Keratinocyte (primary cell): Measurements from ENCODE around the gene TSC22D3. TPM values are rescaled to one million over a fixed set of nuclear protein-coding genes. Genes with fewer than 3 reads are reported as not detected.

Experiments used
- DNase-seq: peaks from one replicate; pipeline ENCODE4 v3.0.0-alpha.2; 2011; ENCODE audit warnings: low read depth, missing footprints, low spot score
- FAIRE-seq: peaks from 2 replicates; lab custom pipeline; 2011; peaks lifted over from hg19 to GRCh38; lab: Jason Lieb, UNC
- H2AFZ ChIP-seq: 2 replicates; pipeline ENCODE4 v1.6.0; 2012; ENCODE audit warnings: low read length, control low read depth, inconsistent platforms; ENCODE audit not compliant: control insufficient read depth
- H3K27ac ChIP-seq: 2 replicates; pipeline ENCODE4 v1.5.1; 2011; ENCODE audit warnings: low read length; ENCODE audit not compliant: control insufficient read depth, insufficient read depth
- H3K27me3 ChIP-seq: 3 replicates; pipeline ENCODE4 v1.6.0; 2011; ENCODE audit warnings: low read length; ENCODE audit not compliant: control insufficient read depth, insufficient read depth; ENCODE audit errors: extremely low read depth
- H3K36me3 ChIP-seq, 2 experiments: 2 replicates in 1 of 2; 3 replicates in 1 of 2; pipeline ENCODE4 v1.5.1; 2011; ENCODE audit warnings: low read length in 2 of 2, mild to moderate bottlenecking in 1 of 2; ENCODE audit not compliant: control insufficient read depth in 2 of 2, insufficient read depth in 2 of 2; ENCODE audit errors: extremely low read depth in 1 of 2
- H3K4me1 ChIP-seq: 3 replicates; pipeline ENCODE4 v1.5.1; 2011; ENCODE audit warnings: low read length; ENCODE audit not compliant: control insufficient read depth, insufficient read depth; ENCODE audit errors: extremely low read depth
- H3K4me2 ChIP-seq: 3 replicates; pipeline ENCODE4 v1.6.0; 2011; ENCODE audit warnings: low read depth, low read length; ENCODE audit not compliant: control insufficient read depth, insufficient read depth; ENCODE audit errors: extremely low read depth
- H3K4me3 ChIP-seq, 3 experiments: fragments of 200-600 bp in 1 of 3; sonication (generic) in 1 of 3; 2 replicates in 2 of 3; 3 replicates in 1 of 3; pipeline ENCODE4 v1.5.1; 2011 to 2016; ENCODE audit warnings: low read length in 3 of 3, mild to moderate bottlenecking in 3 of 3, control low read depth in 2 of 3, inconsistent platforms in 1 of 3, low read depth in 1 of 3, mixed read lengths in 1 of 3, mixed run types in 1 of 3, moderate library complexity in 1 of 3; ENCODE audit not compliant: control insufficient read depth in 2 of 3, insufficient read depth in 2 of 3; ENCODE audit errors: extremely low read depth in 1 of 3
- H3K79me2 ChIP-seq: 2 replicates; pipeline ENCODE4 v1.6.0; 2012; ENCODE audit warnings: low read length; ENCODE audit not compliant: control insufficient read depth, insufficient read depth
- H3K9ac ChIP-seq: 3 replicates; pipeline ENCODE4 v1.6.0; 2011; ENCODE audit warnings: low read length; ENCODE audit not compliant: control insufficient read depth, insufficient read depth; ENCODE audit errors: extremely low read depth
- H3K9me1 ChIP-seq: 3 replicates; pipeline ENCODE4 v1.6.0; 2011; ENCODE audit warnings: low read length; ENCODE audit not compliant: control insufficient read depth, insufficient read depth; ENCODE audit errors: extremely low read depth
- H3K9me3 ChIP-seq: 2 replicates; pipeline ENCODE4 v1.5.1; 2012; ENCODE audit warnings: low read depth, low read length; ENCODE audit not compliant: control insufficient read depth
- H4K20me1 ChIP-seq: 3 replicates; pipeline ENCODE4 v1.6.0; 2011; ENCODE audit warnings: low read length; ENCODE audit not compliant: control insufficient read depth, insufficient read depth; ENCODE audit errors: extremely low read depth
- CTCF ChIP-seq, 3 experiments: IDR thresholded peaks in 1 of 3; conservative IDR thresholded peaks in 1 of 3; optimal IDR thresholded peaks in 1 of 3; 2 replicates in 2 of 3; 3 replicates in 1 of 3; pipeline versions ENCODE3 to v1.5.1; 2011; ENCODE audit warnings: low read length in 3 of 3, mild to moderate bottlenecking in 3 of 3, moderate library complexity in 2 of 3, control low read depth in 1 of 3, inconsistent platforms in 1 of 3; ENCODE audit not compliant: insufficient read depth in 2 of 3; ENCODE audit errors: extremely low read depth in 1 of 3
- EZH2 ChIP-seq: IDR thresholded peaks from one replicate; pipeline ENCODE4 v1.6.1; 2012; ENCODE audit warnings: inconsistent platforms, mild to moderate bottlenecking, low read length, moderate library complexity
- dilution Hi-C: fragments of 300-500 bp; cut with MboI; formaldehyde crosslinking; loops from one replicate; pipeline ENCODE4 v1.7.0; 2020; ENCODE audit warnings: low sequenced_read_pairs; ENCODE audit not compliant: extremely low pct_ligation_motif_present
- polyA plus RNA-seq, 5 experiments: library from polyadenylated mRNA; depleted of rRNA in 3 of 5; stranded (reverse) in 3 of 5; stranded (forward) in 1 of 5; unstranded in 1 of 5; fragments of >200 nt; gene quantifications; 1 replicate in 1 of 5; 2 replicates in 3 of 5; 3 replicates in 1 of 5; pipeline versions ENCODE4 v1.2.1 to v1.2.3, GENCODE V29; 2011 to 2012; ENCODE audit warnings: missing spikeins in 2 of 5, low read depth in 1 of 5, low replicate concordance in 1 of 5

Gene TSC22D3
- polyA plus RNA-seq, 1 donor (not counting 4 experiments of a cell fraction or from before 2014, with no cell fraction given), result 48.5 TPM

- Histone ChIP-seq H3K4me3 (no peak overlapping the region), H3K4me1 (peaks cover 11% of the 10 kb centered on the region), H3K27ac (no peak overlapping the region), H3K9me3 (no peaks in the 10 kb centered on the region), H3K9ac (no peak overlapping the region), H3K9me1 (no peaks in the 10 kb centered on the region), H4K20me1 (no peaks in the 10 kb centered on the region), H3K36me3 (no peaks in the 10 kb centered on the region), H3K4me2 (peak overlapping the region; percentile 3), H3K27me3 (peaks cover 6% of the 10 kb centered on the region), H2AFZ (no peak overlapping the region), H3K79me2 (no peaks in the 10 kb centered on the region)
- TF ChIP-seq CTCF (optimal IDR thresholded peaks at IDR 0.05 in 1 of 3, IDR thresholded peaks at IDR 0.05 in 1 of 3, conservative IDR thresholded peaks at IDR 0.05 in 1 of 3; ENCODE audit: extremely low read depth in 1 of 3, insufficient read depth in 2 of 3, low read length in 3 of 3), result no peak
- TF ChIP-seq EZH2, result no peak
- FAIRE-seq (peak; percentile 17), DNase-seq (no peak)
- dilution Hi-C loops, result no loop called here
Measured at GRCh38 chrX:107725761-107726555, 49.6 kb downstream of the TSC22D3 start.

- no peaks in the 10 kb centered on the region for H3K79me2 ChIP-seq
- no peaks in the 10 kb centered on the region for H3K36me3 ChIP-seq
- no peak overlapping the region for H3K4me3 ChIP-seq
- H3K9ac ChIP-seq, result no peak overlapping the region
- H3K27ac ChIP-seq, result no peak overlapping the region
- H3K9me3 ChIP-seq, result no peaks in the 10 kb centered on the region
- DNase-seq, result no peak
- H3K27me3 ChIP-seq, result peaks cover 6% of the 10 kb centered on the region
- H3K4me2 ChIP-seq, result no peak overlapping the region
- dilution Hi-C loops, result no loop called here
- no peaks in the 10 kb centered on the region for H4K20me1 ChIP-seq
- no peak overlapping the region for H2AFZ ChIP-seq
- TF ChIP-seq CTCF (optimal IDR thresholded peaks at IDR 0.05 in 1 of 3, IDR thresholded peaks at IDR 0.05 in 1 of 3, conservative IDR thresholded peaks at IDR 0.05 in 1 of 3; ENCODE audit: extremely low read depth in 1 of 3, insufficient read depth in 2 of 3, low read length in 3 of 3) (no peak), EZH2 (no peak)
- H3K4me1 ChIP-seq, result peaks cover 11% of the 10 kb centered on the region
- FAIRE-seq, result no peak
- H3K9me1 ChIP-seq, result no peaks in the 10 kb centered on the region
Measured at GRCh38 chrX:107724653-107725052, 50.9 kb downstream of the TSC22D3 start.
